GM12873 (cell line): ENCODE data around the gene TRIM26.

Experiments
- CTCF ChIP-seq: IDR thresholded peaks from 2 replicates; pipeline ENCODE4 v1.5.1; 2012; ENCODE audit warnings: low read depth, mild to moderate bottlenecking, moderate library complexity, low read length, control low read depth; ENCODE audit not compliant: insufficient read depth; ENCODE audit errors: missing control alignments

The TRIM26 gene

DNA sequence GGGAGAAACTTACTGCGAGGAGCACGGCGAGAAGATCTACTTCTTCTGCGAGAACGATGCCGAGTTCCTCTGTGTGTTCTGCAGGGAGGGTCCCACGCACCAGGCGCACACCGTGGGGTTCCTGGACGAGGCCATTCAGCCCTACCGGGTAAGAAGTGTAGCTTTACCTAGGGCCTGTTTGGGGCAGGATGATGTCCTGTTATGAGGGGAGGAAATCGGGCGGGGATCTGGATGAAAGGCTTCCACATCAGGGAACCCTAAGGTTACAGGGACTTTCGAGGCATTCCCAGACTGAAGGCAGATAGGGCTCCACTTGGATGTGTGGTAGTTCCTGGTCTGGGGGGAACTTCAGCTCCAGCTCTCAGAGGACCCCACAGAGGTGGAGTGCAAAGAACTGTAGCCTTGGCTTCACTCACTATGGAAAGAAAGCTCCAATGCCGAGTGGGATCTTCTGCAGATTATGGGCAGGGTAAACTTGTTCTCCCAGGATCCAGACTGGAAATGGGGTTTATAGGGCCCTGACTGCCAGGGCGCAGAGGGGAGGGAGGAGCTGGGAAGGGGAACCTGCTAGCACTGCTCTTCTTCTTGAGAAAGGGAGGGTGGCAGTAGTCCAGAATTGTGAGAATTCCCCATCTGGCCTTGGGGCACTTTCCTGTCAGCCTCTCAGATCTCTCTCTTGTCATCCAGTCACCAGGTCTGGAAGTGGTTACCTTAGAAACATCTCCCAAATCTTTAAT is 49.1 kb downstream of the TRIM26 start:
- no peak for TF ChIP-seq CTCF

GRCh38 chr6:30163090-30163917 is 49.9 kb downstream of the TRIM26 start, which contains the start of gene TRIM15:
TSS of gene TRIM15 (plus strand) at chr6:30163546. CDS start at chr6:30163685, 139 bp downstream.
- no peak for TF ChIP-seq CTCF

GRCh38 chr6:30162265-30163089 is 50.7 kb downstream of the TRIM26 start:
- no peak for TF ChIP-seq CTCF

DNA sequence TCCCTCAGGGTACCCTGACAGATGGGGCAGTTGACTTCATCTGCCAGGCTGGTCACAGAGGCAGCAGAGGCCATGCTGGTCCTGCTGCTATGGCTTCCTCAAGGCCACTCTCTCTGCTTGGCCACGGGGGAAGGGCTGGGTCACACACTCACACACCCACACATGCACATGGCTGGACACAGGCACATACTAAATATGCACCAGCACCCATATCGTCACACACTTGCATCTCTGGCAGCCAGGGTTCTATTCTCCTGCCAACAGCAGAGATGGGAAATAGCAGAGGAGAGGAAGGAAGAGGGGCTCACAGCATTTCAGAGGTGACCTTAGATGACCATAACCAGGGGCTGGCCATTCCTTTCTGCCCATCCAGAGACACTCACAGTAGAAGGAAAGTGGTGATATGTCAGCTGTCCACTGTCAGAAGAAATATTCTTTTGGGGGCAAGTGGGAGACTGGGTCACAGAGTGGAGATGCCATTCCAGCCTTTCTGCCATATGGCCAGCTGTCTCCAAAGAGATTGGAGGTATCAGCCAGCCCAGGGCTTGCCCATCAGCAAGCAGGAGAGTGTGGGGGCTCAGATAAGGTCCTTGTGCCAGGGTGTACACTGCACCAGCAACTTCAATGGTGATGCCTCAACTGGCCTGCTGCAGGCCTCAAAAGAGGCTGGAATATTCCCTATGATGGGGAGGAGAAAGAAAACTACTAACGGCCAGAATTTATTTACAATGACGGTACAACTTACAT is 52.2 kb downstream of the TRIM26 start, which contains the start of gene TRIM10:
TSS of gene TRIM10 (minus strand) at position 427 of the 747 bp plus-strand sequence. CDS start at position 74, 353 bp downstream.
- no peak for TF ChIP-seq CTCF

- TF ChIP-seq CTCF = no peak
These were observed 53.0 kb downstream of the TRIM26 start for GRCh38 chr6:30160008-30160784.

DNA sequence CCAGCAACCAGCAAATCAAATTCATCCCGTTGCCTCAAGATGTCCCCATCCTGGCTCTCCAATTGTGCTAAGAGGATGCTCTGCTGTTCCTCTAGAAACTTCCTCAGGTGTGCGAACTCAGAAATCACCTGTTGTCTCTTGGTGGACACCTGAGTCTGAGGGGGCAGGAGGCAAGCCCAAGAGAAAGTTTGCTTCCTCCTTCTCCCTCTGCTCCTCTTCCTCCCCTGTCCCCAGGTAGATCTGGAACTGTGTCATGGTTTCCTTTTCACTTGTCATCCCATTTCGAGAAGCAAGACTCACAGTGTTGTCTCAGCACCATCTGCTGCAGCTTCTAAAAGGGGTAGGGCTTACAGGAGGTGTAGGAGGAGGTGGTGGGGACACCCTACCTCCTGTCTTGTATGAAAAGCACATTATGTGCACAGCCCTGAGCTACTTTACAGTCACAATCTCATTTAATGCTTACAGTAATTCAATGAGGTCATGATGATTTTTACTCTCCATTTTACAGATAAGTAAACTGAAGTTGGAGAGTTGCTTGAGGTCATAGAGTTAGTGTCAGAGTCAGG is 54.6 kb downstream of the TRIM26 start:
- no peak for TF ChIP-seq CTCF
